ENCODE measurements around the gene TMPRSS3. TPM values are rescaled to one million over a fixed set of nuclear protein-coding genes. Genes with fewer than 3 reads are reported as not detected.

TMPRSS3 gene
- total RNA-seq, 2 donors from 2014 or later, result 0.27 to 0.34 TPM

GRCh38 chr21:42443181-42443785 lies 47.4 kb upstream of the TMPRSS3 start:
- H3K4me3 ChIP-seq, result no peak overlapping the region
- WGBS, result 88% methylated on average over 15 of the region's 15 CpGs
- intact Hi-C loops (cut with DNase I), result no loop called here
- no peak for DNase-seq (ENCODE audit: low spot score)
- TF ChIP-seq POLR2AphosphoS5 (IDR thresholded peaks at IDR 0.05) (no peak), CTCF (IDR thresholded peaks at IDR 0.05) (no peak), POLR2A (IDR thresholded peaks at IDR 0.05) (no peak)
- H3K9me3 ChIP-seq, result no peaks in the 10 kb centered on the region
- H3K27me3 ChIP-seq (replicated peaks; ENCODE audit: insufficient read depth), result no peaks in the 10 kb centered on the region
- no peaks in the 10 kb centered on the region for H3K36me3 ChIP-seq
- H3K27ac ChIP-seq, result no peak overlapping the region
- no peaks in the 10 kb centered on the region for H3K4me1 ChIP-seq (replicated peaks)

GRCh38 chr21:42441963-42442362 lies 46.1 kb upstream of the TMPRSS3 start:
- TF ChIP-seq CTCF (IDR thresholded peaks at IDR 0.05), result no peak
- no peak for TF ChIP-seq POLR2A (IDR thresholded peaks at IDR 0.05)
- TF ChIP-seq POLR2AphosphoS5 (IDR thresholded peaks at IDR 0.05), result no peak
- H3K4me1 ChIP-seq (replicated peaks), result no peaks in the 10 kb centered on the region
- H3K9me3 ChIP-seq, result no peaks in the 10 kb centered on the region
- intact Hi-C loops (cut with DNase I), result no loop called here
- H3K4me3 ChIP-seq, result no peak overlapping the region
- H3K36me3 ChIP-seq, result no peaks in the 10 kb centered on the region
- WGBS, result 78% methylated on average over 6 of the region's 6 CpGs
- DNase-seq (ENCODE audit: low spot score), result no peak
- no peaks in the 10 kb centered on the region for H3K27me3 ChIP-seq (replicated peaks; ENCODE audit: insufficient read depth)
- H3K27ac ChIP-seq, result no peak overlapping the region

GRCh38 chr21:42440187-42440792 lies 44.4 kb upstream of the TMPRSS3 start:
- no peaks in the 10 kb centered on the region for H3K27me3 ChIP-seq (replicated peaks; ENCODE audit: insufficient read depth)
- H3K27ac ChIP-seq, result no peak overlapping the region
- H3K4me3 ChIP-seq, result no peak overlapping the region
- H3K36me3 ChIP-seq, result no peaks in the 10 kb centered on the region
- TF ChIP-seq POLR2A (IDR thresholded peaks at IDR 0.05), result no peak
- no peak for TF ChIP-seq CTCF (IDR thresholded peaks at IDR 0.05)
- TF ChIP-seq POLR2AphosphoS5 (IDR thresholded peaks at IDR 0.05), result no peak
- no peak for DNase-seq (ENCODE audit: low spot score)
- no peaks in the 10 kb centered on the region for H3K9me3 ChIP-seq
- intact Hi-C loops (cut with DNase I), result no loop called here
- H3K4me1 ChIP-seq (replicated peaks), result no peaks in the 10 kb centered on the region
- 81% methylated on average over 12 of the region's 12 CpGs for WGBS

GRCh38 chr21:42439284-42440186 lies 43.7 kb upstream of the TMPRSS3 start:
- no peaks in the 10 kb centered on the region for H3K27me3 ChIP-seq (replicated peaks; ENCODE audit: insufficient read depth)
- H3K4me1 ChIP-seq (replicated peaks), result no peaks in the 10 kb centered on the region
- H3K9me3 ChIP-seq, result no peaks in the 10 kb centered on the region
- no peak for DNase-seq (ENCODE audit: low spot score)
- H3K27ac ChIP-seq, result no peak overlapping the region
- H3K4me3 ChIP-seq, result no peak overlapping the region
- H3K36me3 ChIP-seq, result no peaks in the 10 kb centered on the region
- intact Hi-C loops (cut with DNase I), result no loop called here
- 83% methylated on average over 17 of the region's 17 CpGs for WGBS
- TF ChIP-seq CTCF (IDR thresholded peaks at IDR 0.05) (no peak), POLR2AphosphoS5 (IDR thresholded peaks at IDR 0.05) (no peak), POLR2A (IDR thresholded peaks at IDR 0.05) (no peak)
